ENCODE measurements around the gene HIF3A.
"Not testable (repeated sequence)": the region's sequence is repeated elsewhere in the genome, so short reads cannot be mapped to it uniquely, and the experiment has no call there.

HIF3A gene

GRCh38 chr19:46291829-46292228 lies 5.0 kb upstream of the HIF3A start:
- DNase-seq (ENCODE audit: low read depth in 2 of 2): no peak

- no peak for DNase-seq (ENCODE audit: low read depth in 2 of 2)
Observed at GRCh38 chr19:46294494-46294893, 2.3 kb upstream of the HIF3A start.

- no peak for DNase-seq (ENCODE audit: low read depth in 2 of 2)
Observed at GRCh38 chr19:46295401-46296201, 1.2 kb upstream of the HIF3A start.

GRCh38 chr19:46296202-46296480 lies 701 bp upstream of the HIF3A start:
- no peak for DNase-seq (ENCODE audit: low read depth in 2 of 2)

GRCh38 chr19:46297700-46298478 lies 1.0 kb downstream of the HIF3A start:
- DNase-seq (ENCODE audit: low read depth in 2 of 2): no peak

- no peak for DNase-seq (ENCODE audit: low read depth in 2 of 2)
Observed at GRCh38 chr19:46298479-46299003, 1.7 kb downstream of the HIF3A start.

- DNase-seq (ENCODE audit: low read depth in 2 of 2): peak; percentile 78 to 80
Observed at GRCh38 chr19:46299004-46299509, 2.2 kb downstream of the HIF3A start.

GRCh38 chr19:46299695-46300094 lies 2.9 kb downstream of the HIF3A start:
- no peak for DNase-seq (ENCODE audit: low read depth in 2 of 2)

- no peak for DNase-seq (ENCODE audit: low read depth in 2 of 2)
Observed at GRCh38 chr19:46303322-46303690, 6.5 kb downstream of the HIF3A start.

- DNase-seq (ENCODE audit: low read depth in 2 of 2): no peak
Observed at GRCh38 chr19:46303691-46304397, 7.0 kb downstream of the HIF3A start.

GRCh38 chr19:46306501-46306900 lies 9.7 kb downstream of the HIF3A start:
- no peak for DNase-seq (ENCODE audit: low read depth in 2 of 2)

GRCh38 chr19:46308510-46308909 lies 11.7 kb downstream of the HIF3A start:
- DNase-seq (ENCODE audit: low read depth in 2 of 2): no peak

- no peak for DNase-seq (ENCODE audit: low read depth in 2 of 2)
Observed at GRCh38 chr19:46309056-46309455, 12.2 kb downstream of the HIF3A start.

GRCh38 chr19:46311444-46311843 lies 14.6 kb downstream of the HIF3A start:
- DNase-seq (ENCODE audit: low read depth in 2 of 2): no peak

- DNase-seq (ENCODE audit: low read depth in 2 of 2): not testable (repeated sequence)
Observed at GRCh38 chr19:46313540-46314469, 17.0 kb downstream of the HIF3A start.

GRCh38 chr19:46317339-46317738 lies 20.5 kb downstream of the HIF3A start:
- no peak for DNase-seq (ENCODE audit: low read depth in 2 of 2)

- no peak for DNase-seq (ENCODE audit: low read depth in 2 of 2)
Observed at GRCh38 chr19:46319613-46320012, 22.8 kb downstream of the HIF3A start.

- DNase-seq (ENCODE audit: low read depth in 2 of 2): no peak
Observed at GRCh38 chr19:46320559-46320958, 23.7 kb downstream of the HIF3A start.

GRCh38 chr19:46321653-46322052 lies 24.8 kb downstream of the HIF3A start:
- DNase-seq (ENCODE audit: low read depth in 2 of 2): no peak

GRCh38 chr19:46323227-46323626 lies 26.4 kb downstream of the HIF3A start:
- not testable (repeated sequence) for DNase-seq (ENCODE audit: low read depth in 2 of 2)

- DNase-seq (ENCODE audit: low read depth in 2 of 2): no peak
Observed at GRCh38 chr19:46324277-46324676, 27.4 kb downstream of the HIF3A start.

All from fibroblast of skin of left quadriceps (primary cell).